ENCODE data around the gene PDIA4. TPM values are rescaled to one million over a fixed set of nuclear protein-coding genes. Genes with fewer than 3 reads are reported as not detected.

PDIA4 gene
- total RNA-seq, 1 experiment from 2014 or later: 217 TPM

DNA sequence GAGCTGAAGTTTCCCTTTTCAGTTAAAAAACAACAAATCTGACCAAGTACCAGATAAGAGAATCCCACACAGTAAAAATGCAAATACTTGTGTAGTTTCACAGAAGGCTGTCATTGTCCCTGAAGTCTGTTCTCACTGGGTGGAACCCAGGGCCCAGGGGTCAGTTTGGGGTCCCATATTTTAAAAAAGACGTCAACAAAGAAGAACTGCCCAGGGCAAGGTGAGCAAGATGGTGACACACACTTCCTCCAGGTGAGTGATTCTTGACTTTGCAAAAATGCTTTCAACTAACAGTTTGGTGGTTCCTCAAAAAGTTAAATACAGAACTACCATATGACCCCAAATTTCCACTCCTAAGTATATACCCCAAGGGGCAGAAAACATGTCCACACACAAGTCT, 36.8 kb downstream of the PDIA4 start:
- Histone ChIP-seq H3K79me2 (ENCODE audit: insufficient read depth, low read length) (no peaks in the 10 kb centered on the region), H4K20me1 (ENCODE audit: insufficient read depth) (no peaks in the 10 kb centered on the region), H3K9ac (ENCODE audit: low read length) (no peak overlapping the region), H3K9me3 (ENCODE audit: control insufficient read depth in 1 of 2, insufficient read depth in 1 of 2, low read depth in 1 of 2, low read length in 2 of 2) (no peaks in the 10 kb centered on the region), H2AFZ (ENCODE audit: low read depth, low read length, poor library complexity, severe bottlenecking) (no peak overlapping the region), H3K27me3 (ENCODE audit: insufficient read depth, low read length) (no peaks in the 10 kb centered on the region), H3K4me2 (ENCODE audit: low read length) (no peak overlapping the region), H3K27ac (ENCODE audit: low read depth, low read length) (no peak overlapping the region), H3K4me1 (ENCODE audit: control insufficient read depth in 1 of 2, insufficient read depth in 2 of 2, low read length in 2 of 2) (peaks cover 0 to 10% of the 10 kb centered on the region in 2 experiments; a peak in 2 of 4 replicates), H3K4me3 (replicated peaks in 1 of 2; ENCODE audit: low read depth in 1 of 2, low read length in 2 of 2) (no peak overlapping the region), H3K9me2 (ENCODE audit: insufficient read depth) (no peaks in the 10 kb centered on the region), H3K36me3 (ENCODE audit: control insufficient read depth in 1 of 2, insufficient read depth in 2 of 2, low read length in 2 of 2) (no peaks in the 10 kb centered on the region)
- ChIA-PET POLR2A (interaction anchor here (0.5 kb wide), 1 partner anchor 9 kb away, joined by 3 read pairs; no protein-coding TSS in a partner anchor), RAD21 (ENCODE audit: low non-redundant PET in 1 of 2, low total read pairs in 2 of 2, uncharacterized antibody in 2 of 2, unreplicated experiment in 2 of 2) (no interaction called here), CTCF (interaction anchor here (0.7 kb wide), 1 partner anchor 16 kb away, joined by 3 read pairs; no protein-coding TSS in a partner anchor)
- DNase-seq (ENCODE audit: low read depth, low spot score) (no peak), ATAC-seq (no peak)
- TF ChIP-seq JUND (IDR thresholded peaks at IDR 0.05) (no peak), YY1 (IDR thresholded peaks at IDR 0.05; ENCODE audit: extremely low read depth, insufficient replicate concordance, low read depth, low read length) (no peak), FOSL1 (IDR thresholded peaks at IDR 0.05; ENCODE audit: low read depth) (no peak), RAD21 (IDR thresholded peaks at IDR 0.05; ENCODE audit: low read depth) (no peak), POLR2AphosphoS5 (IDR thresholded peaks at IDR 0.05; ENCODE audit: low read depth, low read length) (no peak), EZH2 (IDR thresholded peaks at IDR 0.05) (no peak), ZFX (IDR thresholded peaks at IDR 0.05) (no peak), EZH2phosphoT487 (IDR thresholded peaks at IDR 0.05; ENCODE audit: borderline replicate concordance) (no peak), ZNF274 (IDR thresholded peaks at IDR 0.05; ENCODE audit: low read depth, low read length) (no peak)
- TF ChIP-seq, protein P1, sequence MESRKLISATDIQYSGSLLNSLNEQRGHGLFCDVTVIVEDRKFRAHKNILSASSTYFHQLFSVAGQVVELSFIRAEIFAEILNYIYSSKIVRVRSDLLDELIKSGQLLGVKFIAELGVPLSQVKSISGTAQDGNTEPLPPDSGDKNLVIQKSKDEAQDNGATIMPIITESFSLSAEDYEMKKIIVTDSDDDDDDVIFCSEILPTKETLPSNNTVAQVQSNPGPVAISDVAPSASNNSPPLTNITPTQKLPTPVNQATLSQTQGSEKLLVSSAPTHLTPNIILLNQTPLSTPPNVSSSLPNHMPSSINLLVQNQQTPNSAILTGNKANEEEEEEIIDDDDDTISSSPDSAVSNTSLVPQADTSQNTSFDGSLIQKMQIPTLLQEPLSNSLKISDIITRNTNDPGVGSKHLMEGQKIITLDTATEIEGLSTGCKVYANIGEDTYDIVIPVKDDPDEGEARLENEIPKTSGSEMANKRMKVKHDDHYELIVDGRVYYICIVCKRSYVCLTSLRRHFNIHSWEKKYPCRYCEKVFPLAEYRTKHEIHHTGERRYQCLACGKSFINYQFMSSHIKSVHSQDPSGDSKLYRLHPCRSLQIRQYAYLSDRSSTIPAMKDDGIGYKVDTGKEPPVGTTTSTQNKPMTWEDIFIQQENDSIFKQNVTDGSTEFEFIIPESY (IDR thresholded peaks at IDR 0.05; ENCODE audit: extremely low read depth, insufficient replicate concordance, low read length): no peak
- TF ChIP-seq, protein P2, sequence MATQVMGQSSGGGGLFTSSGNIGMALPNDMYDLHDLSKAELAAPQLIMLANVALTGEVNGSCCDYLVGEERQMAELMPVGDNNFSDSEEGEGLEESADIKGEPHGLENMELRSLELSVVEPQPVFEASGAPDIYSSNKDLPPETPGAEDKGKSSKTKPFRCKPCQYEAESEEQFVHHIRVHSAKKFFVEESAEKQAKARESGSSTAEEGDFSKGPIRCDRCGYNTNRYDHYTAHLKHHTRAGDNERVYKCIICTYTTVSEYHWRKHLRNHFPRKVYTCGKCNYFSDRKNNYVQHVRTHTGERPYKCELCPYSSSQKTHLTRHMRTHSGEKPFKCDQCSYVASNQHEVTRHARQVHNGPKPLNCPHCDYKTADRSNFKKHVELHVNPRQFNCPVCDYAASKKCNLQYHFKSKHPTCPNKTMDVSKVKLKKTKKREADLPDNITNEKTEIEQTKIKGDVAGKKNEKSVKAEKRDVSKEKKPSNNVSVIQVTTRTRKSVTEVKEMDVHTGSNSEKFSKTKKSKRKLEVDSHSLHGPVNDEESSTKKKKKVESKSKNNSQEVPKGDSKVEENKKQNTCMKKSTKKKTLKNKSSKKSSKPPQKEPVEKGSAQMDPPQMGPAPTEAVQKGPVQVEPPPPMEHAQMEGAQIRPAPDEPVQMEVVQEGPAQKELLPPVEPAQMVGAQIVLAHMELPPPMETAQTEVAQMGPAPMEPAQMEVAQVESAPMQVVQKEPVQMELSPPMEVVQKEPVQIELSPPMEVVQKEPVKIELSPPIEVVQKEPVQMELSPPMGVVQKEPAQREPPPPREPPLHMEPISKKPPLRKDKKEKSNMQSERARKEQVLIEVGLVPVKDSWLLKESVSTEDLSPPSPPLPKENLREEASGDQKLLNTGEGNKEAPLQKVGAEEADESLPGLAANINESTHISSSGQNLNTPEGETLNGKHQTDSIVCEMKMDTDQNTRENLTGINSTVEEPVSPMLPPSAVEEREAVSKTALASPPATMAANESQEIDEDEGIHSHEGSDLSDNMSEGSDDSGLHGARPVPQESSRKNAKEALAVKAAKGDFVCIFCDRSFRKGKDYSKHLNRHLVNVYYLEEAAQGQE (IDR thresholded peaks at IDR 0.05; ENCODE audit: low read depth): no peak
- intact Hi-C loops (cut with micrococcal nuclease): no loop called here
- BruUV-seq (replicated peaks): no TSS peak

Measured in HCT116 (cell line).